Measurements from ENCODE around the gene GLIPR1L1.

GLIPR1L1 gene

DNA sequence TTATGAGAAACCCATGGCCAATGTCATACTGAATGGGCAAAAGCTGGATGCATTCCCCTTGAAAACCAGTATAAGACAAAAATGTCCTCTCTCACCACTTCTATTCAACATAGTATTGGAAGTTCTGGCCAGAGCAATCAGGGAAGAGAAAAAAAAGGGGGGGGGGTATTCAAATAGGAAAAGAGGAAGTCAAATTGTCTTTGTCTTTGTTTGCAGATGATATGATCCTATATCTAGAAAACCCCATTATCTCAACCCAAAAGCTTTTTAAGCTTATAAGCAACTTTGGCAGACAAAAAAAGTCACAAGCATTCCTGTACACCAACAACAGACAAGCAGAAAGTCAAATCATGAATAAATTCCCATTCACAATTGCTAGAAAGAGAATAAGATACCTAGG lies 19.5 kb downstream of the GLIPR1L1 start:
- no peak for DNase-seq

DNA sequence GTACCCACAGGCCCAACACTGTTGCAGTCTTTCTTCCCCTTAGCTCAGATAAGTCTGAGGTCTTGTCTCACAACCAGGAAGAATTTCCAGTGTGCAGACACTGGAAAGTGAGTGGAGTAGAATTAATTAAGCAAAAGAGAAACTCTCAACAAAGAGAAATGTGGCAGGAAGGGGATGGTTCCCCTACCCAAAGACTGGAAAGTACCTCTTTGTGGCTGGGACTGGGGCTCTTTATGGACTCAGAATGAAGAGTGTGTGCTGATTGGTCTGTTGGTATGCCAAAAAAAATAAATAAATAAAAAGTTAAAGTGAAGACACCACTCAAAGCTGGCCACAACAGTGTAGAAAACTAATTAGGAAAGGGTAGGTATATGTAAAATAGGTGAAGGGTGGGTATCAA lies 26.4 kb downstream of the GLIPR1L1 start:
- DNase-seq, result no peak

DNA sequence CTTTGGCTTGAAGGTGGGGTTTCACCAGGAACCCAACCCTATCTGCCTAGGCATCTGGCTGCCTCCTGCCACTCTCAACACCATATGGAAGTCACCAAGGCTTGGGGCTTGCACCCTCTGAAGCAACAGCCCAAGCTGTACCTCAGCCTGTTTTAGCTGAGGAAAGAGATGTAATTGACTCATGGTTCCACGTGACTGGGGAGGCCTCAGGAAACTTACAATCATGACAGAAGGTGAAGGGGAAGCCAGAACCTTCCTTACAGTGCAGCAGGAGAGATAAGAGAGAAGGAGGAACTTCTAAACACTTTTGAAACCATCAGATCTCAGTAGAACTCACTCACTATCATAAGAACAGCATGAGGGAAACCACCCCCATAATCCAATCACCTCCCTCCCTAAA lies 26.9 kb downstream of the GLIPR1L1 start:
- DNase-seq, result no peak

DNA sequence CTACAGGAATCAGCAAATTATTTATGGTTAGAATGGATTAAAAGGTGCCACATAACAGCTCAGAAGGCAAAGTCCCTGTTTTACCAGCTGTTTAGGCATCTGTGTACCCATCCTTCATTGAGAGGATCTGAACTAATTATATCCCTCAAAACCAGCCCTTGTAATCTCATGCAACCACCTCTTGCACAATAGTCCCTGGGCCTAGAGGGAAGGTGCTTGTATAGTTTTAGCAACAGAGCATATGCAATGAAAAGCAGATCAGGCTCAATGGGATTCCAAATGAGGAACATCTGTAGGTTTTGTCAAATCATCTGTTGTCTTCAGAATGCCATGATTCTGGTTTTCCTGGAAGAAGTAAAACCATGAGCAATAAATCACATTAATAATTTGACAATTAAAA lies 30.4 kb downstream of the GLIPR1L1 start:
- DNase-seq, result no peak

DNA sequence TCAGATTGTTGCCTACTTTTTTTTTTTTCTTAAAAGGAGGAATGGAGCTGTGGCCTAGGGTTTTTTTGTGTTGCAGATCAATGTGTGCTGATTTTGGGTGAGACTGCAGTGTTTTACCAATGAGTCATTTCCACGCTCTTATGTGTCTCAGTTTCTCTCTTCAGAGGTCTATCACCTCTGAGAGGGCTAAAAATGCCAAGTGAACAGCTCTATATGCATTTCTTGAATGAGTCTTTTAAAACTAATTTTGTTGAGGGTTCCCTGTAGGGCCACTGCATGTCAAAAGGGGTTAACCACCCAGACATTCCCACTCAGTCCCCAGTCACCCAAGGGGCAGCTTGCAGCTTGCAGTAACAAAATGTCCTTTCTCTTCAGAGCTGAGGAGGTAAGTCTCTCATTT lies 32.2 kb downstream of the GLIPR1L1 start:
- DNase-seq, result no peak

DNA sequence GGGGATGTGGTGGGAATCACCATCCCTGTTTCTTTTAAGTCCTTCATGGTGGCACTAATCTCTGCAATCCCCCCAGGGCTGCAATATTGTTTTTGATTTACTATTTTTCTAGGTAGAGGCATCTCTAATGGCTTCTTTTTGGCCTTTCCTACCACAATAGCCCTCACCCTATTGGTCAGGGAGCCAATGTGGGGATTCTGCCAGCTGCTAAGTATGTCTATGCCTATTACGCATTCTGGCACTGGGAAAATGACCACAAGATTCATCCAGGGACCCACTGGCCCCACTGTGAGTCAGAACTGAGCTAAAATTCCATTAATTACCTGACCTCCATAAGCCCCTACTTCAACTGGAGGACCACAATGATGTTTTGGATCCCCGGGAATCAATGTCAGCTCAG lies 40.5 kb downstream of the GLIPR1L1 start:
- DNase-seq, result no peak

DNA sequence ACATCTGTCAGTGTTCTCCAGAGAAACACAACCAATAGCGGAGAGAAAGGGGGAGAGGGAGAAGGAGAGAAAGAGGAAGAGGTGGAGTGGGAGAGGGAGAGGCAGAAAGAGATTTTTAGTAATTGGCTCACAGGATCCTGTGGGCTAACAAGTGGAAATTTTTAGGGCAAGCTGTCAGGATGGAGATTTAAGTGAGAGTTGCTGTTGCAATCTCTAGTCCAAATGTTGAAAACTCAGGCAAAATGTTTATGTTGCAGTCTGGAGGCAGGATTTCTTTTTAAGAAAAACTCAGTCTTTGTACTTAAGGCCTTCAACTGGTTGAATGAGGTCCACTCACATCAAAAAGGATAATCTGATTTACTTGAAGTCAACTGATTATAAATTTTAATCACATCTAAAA lies 43.9 kb downstream of the GLIPR1L1 start:
- no peak for DNase-seq

DNA sequence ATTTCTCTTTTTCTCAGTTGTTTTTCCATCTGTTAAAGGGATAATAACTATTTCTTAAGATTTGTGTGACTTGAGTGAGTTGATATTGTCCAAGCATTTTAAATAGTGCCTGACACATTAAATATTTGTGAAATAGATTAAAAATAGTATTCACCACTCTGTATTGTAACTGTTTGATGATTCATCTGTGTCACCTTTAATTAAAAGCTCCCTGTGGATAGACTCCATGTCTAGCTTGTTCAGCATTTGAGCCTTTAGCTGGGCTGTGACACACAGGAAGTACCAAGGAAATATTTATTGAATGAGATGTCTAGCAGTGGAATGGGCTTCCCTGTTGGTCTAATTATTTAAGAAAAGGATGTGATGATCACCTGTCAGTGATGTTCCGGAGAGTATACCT lies 54.6 kb downstream of the GLIPR1L1 start:
- no peak for DNase-seq

DNA sequence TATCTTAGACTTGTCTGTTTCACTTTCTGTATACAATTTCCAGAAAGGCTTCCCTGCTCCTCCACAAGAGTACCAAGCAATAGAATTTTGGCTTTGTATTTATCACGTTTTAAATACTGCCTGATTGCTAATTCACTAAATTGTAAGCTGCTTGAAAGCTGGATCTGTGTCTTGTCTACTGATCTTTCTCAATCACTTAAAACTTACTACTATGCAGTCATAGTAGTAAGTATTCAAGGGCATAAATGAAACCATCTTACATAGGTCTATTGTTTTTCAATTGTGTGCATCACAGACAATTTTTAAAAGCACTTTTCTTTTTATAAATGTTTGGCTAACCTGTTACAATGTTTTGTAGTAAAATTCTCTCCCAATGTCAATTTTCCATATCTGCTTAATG lies 55.2 kb downstream of the GLIPR1L1 start:
- no peak for DNase-seq

DNA sequence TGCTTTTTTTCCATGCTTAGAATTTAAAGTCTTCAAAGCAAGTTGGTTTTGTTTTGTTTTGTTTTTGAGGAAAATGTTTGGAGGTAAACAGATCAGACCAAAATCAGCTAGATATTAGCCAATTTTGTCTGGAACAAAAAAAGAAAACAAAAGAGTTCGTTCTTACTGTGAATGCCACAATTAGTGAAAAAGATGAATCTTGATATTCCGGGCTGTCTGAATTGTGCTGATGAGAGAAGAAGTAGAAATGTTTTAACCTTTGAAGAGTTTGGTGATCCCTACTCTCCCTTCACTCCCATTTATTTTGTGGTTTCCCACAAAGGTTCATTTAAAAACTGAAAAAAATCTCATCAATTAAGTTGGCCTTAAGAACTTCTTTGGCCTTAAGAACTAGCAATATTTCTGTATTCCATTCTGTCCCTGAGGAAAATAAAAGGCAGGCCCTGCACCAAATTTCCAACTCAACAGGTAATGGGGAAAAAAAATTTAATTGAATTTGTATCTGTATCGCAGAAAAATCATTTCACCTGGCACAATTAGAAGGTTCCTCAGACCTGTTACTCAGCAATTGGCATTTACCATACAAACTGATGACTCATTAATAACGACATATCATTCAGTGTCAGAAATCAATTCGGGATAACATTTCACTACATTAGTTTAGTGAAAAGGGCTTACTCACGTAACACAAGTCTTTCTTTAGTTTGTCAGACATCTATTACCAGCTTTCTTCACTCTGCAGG lies 55.9 kb downstream of the GLIPR1L1 start:
- no peak for DNase-seq

DNA sequence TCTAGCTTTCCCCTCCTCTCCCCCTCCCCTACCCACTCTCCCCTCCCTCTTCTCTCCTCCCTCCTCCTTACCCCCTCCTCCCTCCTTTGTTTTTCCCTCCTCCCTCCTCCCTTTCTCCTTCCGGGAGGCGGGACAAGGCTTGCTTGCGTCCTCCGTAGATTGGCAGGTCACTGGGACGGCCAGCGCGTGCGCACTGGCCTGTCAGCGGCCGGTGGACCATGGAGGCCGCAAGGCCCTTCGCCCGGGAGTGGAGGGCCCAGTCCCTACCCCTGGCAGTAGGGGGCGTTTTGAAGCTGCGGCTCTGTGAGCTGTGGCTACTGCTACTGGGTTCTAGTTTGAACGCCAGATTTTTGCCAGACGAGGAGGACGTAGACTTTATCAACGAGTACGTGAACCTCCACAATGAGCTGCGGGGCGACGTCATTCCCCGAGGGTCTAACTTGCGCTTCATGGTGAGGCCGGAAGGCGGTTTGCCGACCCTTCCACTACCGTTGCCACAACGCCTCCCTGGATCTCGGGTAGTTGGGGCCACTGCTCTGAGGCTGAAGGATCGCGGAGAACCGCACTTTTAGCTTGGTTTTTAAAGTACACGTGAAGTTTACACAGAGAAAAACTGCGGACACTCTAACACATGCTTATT lies 56.5 kb downstream of the GLIPR1L1 start, which contains the start of gene GLIPR1L2:
Gene GLIPR1L2 (plus strand): TSS at position 191 of the 640 bp plus-strand sequence. CDS start 28 bp downstream, at position 219.
- peak; percentile 98 for DNase-seq

DNA sequence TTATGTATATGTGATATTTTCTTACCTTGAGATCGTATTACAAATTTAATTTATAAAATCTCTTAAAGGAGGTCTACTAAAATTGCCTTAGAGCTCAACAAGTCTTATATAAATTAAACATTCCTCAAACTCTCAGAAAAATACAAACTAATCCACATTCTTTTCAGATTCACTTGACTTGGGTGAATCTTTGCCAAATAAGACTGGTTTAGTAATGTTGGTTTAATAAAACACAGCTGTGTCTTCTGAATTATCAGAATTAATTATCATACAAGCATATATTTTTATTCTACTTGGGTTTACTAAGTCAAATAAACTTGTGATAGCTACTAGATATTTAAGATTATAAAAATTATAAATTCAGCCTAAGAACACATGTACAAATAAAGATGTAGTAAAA lies 69.8 kb downstream of the GLIPR1L1 start:
- DNase-seq, result no peak

DNA sequence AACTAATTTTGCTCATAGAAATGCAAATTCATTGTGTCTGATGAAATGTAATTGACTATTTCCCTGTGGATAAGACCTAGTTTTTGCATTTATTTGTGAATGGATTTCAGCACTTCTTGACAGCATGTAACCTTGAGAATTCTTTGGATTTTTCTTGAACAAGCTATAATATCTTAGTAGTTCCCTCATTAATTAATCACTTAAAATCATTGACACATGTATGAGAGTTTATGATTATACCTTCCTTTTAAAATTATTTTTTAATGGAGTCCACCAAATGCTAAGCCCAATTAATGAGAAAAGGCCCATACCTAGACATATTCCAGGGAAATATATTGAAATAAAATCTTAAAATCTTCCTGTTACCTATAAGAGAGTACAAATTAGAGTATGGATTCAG lies 73.2 kb downstream of the GLIPR1L1 start:
- no peak for DNase-seq

DNA sequence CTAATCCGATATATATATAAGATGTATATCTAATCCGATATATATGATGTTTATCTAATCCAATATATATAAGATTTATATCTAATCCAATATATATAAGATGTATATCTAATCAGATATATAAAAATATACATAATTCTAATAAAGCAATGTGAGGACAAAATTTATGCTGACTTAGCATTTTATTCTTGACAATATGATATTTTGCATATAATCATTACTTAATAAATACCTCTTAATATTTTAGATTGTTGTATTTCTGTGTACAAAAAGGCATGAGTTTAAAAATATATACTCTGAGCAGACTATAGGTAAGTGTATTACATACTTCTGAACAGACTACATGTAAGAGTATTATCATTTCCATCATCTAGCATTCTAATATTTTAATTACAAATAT lies 75.4 kb downstream of the GLIPR1L1 start:
- DNase-seq, result no peak

DNA sequence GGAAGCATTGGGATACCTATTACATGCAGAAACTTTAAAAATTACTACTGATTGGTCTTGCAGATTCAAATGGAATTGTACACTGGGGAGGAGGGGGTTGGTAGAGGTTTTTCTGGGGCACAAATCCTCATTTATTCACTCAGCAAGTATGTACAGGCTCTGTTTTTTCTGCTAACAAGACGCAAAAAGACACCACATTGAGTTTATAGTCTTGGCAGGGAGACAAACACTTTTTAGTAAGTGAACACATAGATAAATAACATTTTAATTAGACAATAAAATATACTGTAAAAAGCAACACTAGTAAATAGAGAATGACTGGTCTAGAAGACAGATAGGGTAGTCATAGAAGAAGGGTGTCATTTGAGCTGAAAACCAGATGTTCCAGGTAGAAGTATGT lies 80.2 kb downstream of the GLIPR1L1 start:
- DNase-seq, result no peak

DNA sequence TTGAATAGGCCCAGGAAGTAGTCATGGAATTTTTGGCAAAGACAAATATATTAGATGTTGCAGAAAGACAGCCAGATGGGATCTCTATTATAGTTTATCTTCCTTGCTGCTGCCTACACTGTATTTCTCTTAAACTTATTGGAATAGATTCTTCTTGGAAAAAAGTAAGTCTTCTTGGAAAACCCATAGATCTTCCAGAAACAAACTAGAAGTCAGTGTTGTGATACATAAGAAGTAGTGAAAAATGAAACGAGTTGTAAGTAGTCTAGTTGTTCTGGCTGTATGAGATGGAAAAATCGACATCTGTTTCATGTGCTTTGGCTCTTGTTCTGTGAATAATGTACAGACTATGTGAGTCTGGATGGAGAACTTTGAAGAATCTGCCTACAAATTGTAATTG lies 85.4 kb downstream of the GLIPR1L1 start:
- no peak for DNase-seq
